HFFc6 (cell line): ENCODE measurements around the gene NAB1. TPM values are rescaled to one million over a fixed set of nuclear protein-coding genes. Genes with fewer than 3 reads are reported as not detected.
A peak's percentile ranks its signal among the peaks of the same experiment; 100 is the strongest.

Experiments used
- DNase-seq: peaks from one replicate; pipeline ENCODE4 v3.0.0-alpha.2; 2018
- H3K27ac Mint-ChIP-seq: 2 replicates; pipeline ENCODE4 v1.8.0; 2020; ENCODE audit warnings: mild to moderate bottlenecking, mixed read lengths
- H3K27me3 Mint-ChIP-seq: 2 replicates; pipeline ENCODE4 v1.8.0; 2021; ENCODE audit warnings: mild to moderate bottlenecking, moderate library complexity, mixed read lengths; ENCODE audit not compliant: insufficient read depth
- H3K36me3 Mint-ChIP-seq: 2 replicates; pipeline ENCODE4 v1.8.0; 2021; ENCODE audit warnings: low read depth, mixed read lengths
- H3K4me1 Mint-ChIP-seq: 2 replicates; pipeline ENCODE4 v1.8.0; 2020; ENCODE audit warnings: low read depth, mixed read lengths
- H3K4me3 Mint-ChIP-seq: 2 replicates; pipeline ENCODE4 v1.8.0; 2020; ENCODE audit warnings: mild to moderate bottlenecking, moderate library complexity, mixed read lengths
- H3K9me3 Mint-ChIP-seq: 2 replicates; pipeline ENCODE4 v1.8.0; 2020; ENCODE audit warnings: mild to moderate bottlenecking, mixed read lengths
- CTCF ChIP-seq: fragments of 200-600 bp; sonication (generic); IDR thresholded peaks from 2 replicates; pipeline ENCODE4 v1.5.0; 2021; ENCODE audit warnings: antibody characterized with exemption, mild to moderate bottlenecking
- long read RNA-seq: library from polyadenylated mRNA; unstranded; transcript quantifications from one replicate; pipeline ENCODE4 v2.0.0, GENCODE V29; 2019
- total RNA-seq, 6 experiments: library from RNA; stranded (reverse); fragmentation: NEBNext Ultra II Directional; extraction: Animal tissue kit (Norgen Biotek cat#: 25700); gene quantifications; 2 replicates in 1 of 6; 3 replicates in 5 of 6; pipeline ENCODE4 v1.2.3, GENCODE V29; 2021

The NAB1 gene
- 10 to 100 TPM; 14.3 to 30.1 (median 25.5) TPM for total RNA-seq
- long read RNA-seq, partial matches to known transcripts, result 0 of 5 reads
- long read RNA-seq, other reads (novel, unspliced or antisense), result 5 of 5 reads

GRCh38 chr2:190649035-190649797 is at the start of gene NAB1:
TSS of gene NAB1 (plus strand) at chr2:190649083. CDS start at chr2:190659177, 10,094 bp downstream.
- DNase-seq, result no peak
- no peaks in the 10 kb centered on the region for H3K36me3 Mint-ChIP-seq
- H3K4me3 Mint-ChIP-seq, result peak within 1 kb of the TSS; percentile 95
- peaks cover 45% of the 10 kb centered on the region for H3K4me1 Mint-ChIP-seq
- no peaks in the 10 kb centered on the region for H3K9me3 Mint-ChIP-seq
- H3K27me3 Mint-ChIP-seq, result no peaks in the 10 kb centered on the region; the same call in 1 of the 2 replicates
- TF ChIP-seq CTCF, result no peak
- H3K27ac Mint-ChIP-seq, result peak within 1 kb of the TSS; percentile 79

GRCh38 chr2:190599546-190600220 is 49.2 kb upstream of the NAB1 start:
- no peak for TF ChIP-seq CTCF
- Mint-ChIP-seq H3K4me1 (peaks cover 17% of the 10 kb centered on the region; the same call in 1 of the 2 replicates), H3K4me3 (no peak overlapping the region), H3K9me3 (no peaks in the 10 kb centered on the region), H3K27ac (no peak overlapping the region), H3K36me3 (no peaks in the 10 kb centered on the region), H3K27me3 (peaks cover 2% of the 10 kb centered on the region; the same call in 1 of the 2 replicates)
- no peak for DNase-seq

- Mint-ChIP-seq H3K4me1 (peaks cover 17% of the 10 kb centered on the region; the same call in 1 of the 2 replicates), H3K27ac (no peak overlapping the region), H3K9me3 (no peaks in the 10 kb centered on the region), H3K36me3 (no peaks in the 10 kb centered on the region), H3K27me3 (peaks cover 2% of the 10 kb centered on the region), H3K4me3 (no peak overlapping the region)
- no peak for DNase-seq
- no peak for TF ChIP-seq CTCF
These were observed 48.4 kb upstream of the NAB1 start for GRCh38 chr2:190600293-190601103.

GRCh38 chr2:190603374-190603773 is 45.5 kb upstream of the NAB1 start:
- no peak for DNase-seq
- Mint-ChIP-seq H3K4me3 (no peak overlapping the region), H3K4me1 (peaks cover 43% of the 10 kb centered on the region; the same call in 1 of the 2 replicates), H3K36me3 (no peaks in the 10 kb centered on the region), H3K9me3 (no peaks in the 10 kb centered on the region), H3K27me3 (peaks cover 2% of the 10 kb centered on the region), H3K27ac (no peak overlapping the region)
- no peak for TF ChIP-seq CTCF

GRCh38 chr2:190607014-190607597 is 41.8 kb upstream of the NAB1 start:
- no peak for TF ChIP-seq CTCF
- Mint-ChIP-seq H3K27me3 (peaks cover 2% of the 10 kb centered on the region), H3K9me3 (no peaks in the 10 kb centered on the region), H3K36me3 (no peaks in the 10 kb centered on the region; the same call in 1 of the 2 replicates), H3K27ac (peak overlapping the region; percentile 72; the same call in 1 of the 2 replicates), H3K4me3 (peak overlapping the region; percentile 23; the same call in 1 of the 2 replicates), H3K4me1 (peaks cover 30% of the 10 kb centered on the region; the same call in 1 of the 2 replicates)
- DNase-seq, result no peak
